K562 (cell line): ENCODE measurements around the gene IGF1R. TPM values are rescaled to one million over a fixed set of nuclear protein-coding genes. Genes with fewer than 3 reads are reported as not detected.

Experiments
- BHLHE40 ChIP-seq: IDR thresholded peaks from 2 replicates; pipeline ENCODE4 v1.6.1; 2011; ENCODE audit warnings: low read length, improper control_type of control experiment
- EP400 ChIP-seq: fragments of 450-650 bp; IDR thresholded peaks from 2 replicates; pipeline ENCODE4 v1.6.1; 2017; ENCODE audit warnings: antibody characterized with exemption, mild to moderate bottlenecking, moderate library complexity
- GABPA ChIP-seq: fragments of 200-800 bp; sonication (Bioruptor generic); conservative IDR thresholded peaks from 2 replicates; pipeline ENCODE4 v1.6.1; 2016; ENCODE audit warnings: low read depth, missing genetic modification characterization, missing compliant biosample characterization
- L3MBTL2 ChIP-seq: fragments of 450-650 bp; IDR thresholded peaks from 2 replicates; pipeline ENCODE4 v1.6.1; 2016; ENCODE audit warnings: mild to moderate bottlenecking, moderate library complexity
- RBM15 ChIP-seq: fragments of 200-400 bp; formaldehyde crosslinking; IDR thresholded peaks from 2 replicates; pipeline ENCODE4 v1.6.1; 2018; ENCODE audit warnings: mild to moderate bottlenecking, low read length, moderate library complexity; ENCODE audit not compliant: insufficient read depth
- TEAD1 ChIP-seq, 2 experiments: fragments of 450-650 bp in 1 of 2; sonication (generic) in 1 of 2; formaldehyde crosslinking; IDR thresholded peaks; 2 replicates each; pipeline versions ENCODE4 v1.4.0 to v1.8.0; 2020 to 2022; ENCODE audit warnings: mild to moderate bottlenecking in 2 of 2, missing genetic modification reagents in 1 of 2
- TOE1 ChIP-seq, 2 experiments: fragments of 450-650 bp in 1 of 2; sonication (generic) in 1 of 2; formaldehyde crosslinking in 1 of 2; IDR thresholded peaks; 2 replicates each; pipeline versions ENCODE4 v1.7.1 to v1.8.0; 2016 to 2022; ENCODE audit warnings: borderline replicate concordance in 2 of 2, mild to moderate bottlenecking in 2 of 2, antibody characterized with exemption in 1 of 2, inconsistent platforms in 1 of 2, low read depth in 1 of 2, missing genetic modification reagents in 1 of 2, moderate library complexity in 1 of 2
- ZBTB40 ChIP-seq, 2 experiments: fragments of 450-650 bp in 1 of 2; sonication (generic) in 1 of 2; formaldehyde crosslinking in 1 of 2; IDR thresholded peaks; 2 replicates each; pipeline versions ENCODE4 v1.7.1 to v1.9.0; 2016 to 2022; ENCODE audit warnings: inconsistent platforms in 1 of 2, mild to moderate bottlenecking in 1 of 2, missing genetic modification reagents in 1 of 2
- ZNF124 ChIP-seq: sonication (generic); formaldehyde crosslinking; IDR thresholded peaks from 2 replicates; pipeline ENCODE4 v1.8.1; 2022; ENCODE audit warnings: missing genetic modification reagents
- ZNF134 ChIP-seq: fragments of 250-450 bp; sonication (Bioruptor Pico); conservative IDR thresholded peaks from 2 replicates; pipeline ENCODE4 v1.4.0; 2020
- ZNF354B ChIP-seq: fragments of 250-450 bp; sonication (Bioruptor Pico); IDR thresholded peaks from 2 replicates; pipeline ENCODE4 v1.4.0; 2020
- ZNF384 ChIP-seq: IDR thresholded peaks from 2 replicates; pipeline ENCODE4 v1.6.1; 2012; ENCODE audit warnings: low read depth, low read length, improper control_type of control experiment
- ZNF586 ChIP-seq: fragments of 450-650 bp; formaldehyde crosslinking; conservative IDR thresholded peaks from 2 replicates; pipeline ENCODE4 v1.4.0; 2020; ENCODE audit warnings: mild to moderate bottlenecking, moderate library complexity
- polyA plus RNA-seq, 8 experiments: library from polyadenylated mRNA; depleted of rRNA in 4 of 8; stranded (reverse) in 5 of 8; unstranded in 3 of 8; fragments of >200 nt; fragmentation: Nextera tagmentation in 2 of 8; fragmentation: Illumina TruSeq in 1 of 8; extraction: Ambion mirVana in 2 of 8; extraction: Trizol in 1 of 8; gene quantifications; 2 replicates each; pipeline versions ENCODE4 v1.2.1 to v1.2.3, GENCODE V29; 2011 to 2014; ENCODE audit warnings: inconsistent platforms in 1 of 8, missing spikeins in 1 of 8
- total RNA-seq, 7 experiments: library from RNA; depleted of rRNA in 6 of 7; stranded (reverse); fragments of >200 nt in 6 of 7; fragmentation: Illumina TruSeq in 2 of 7; extraction: Trizol in 2 of 7; gene quantifications; 2 replicates each; pipeline versions ENCODE4 v1.2.1 to v1.2.3, GENCODE V29; 2011 to 2021; ENCODE audit warnings: low replicate concordance in 1 of 7

Gene IGF1R
- total and polyA plus RNA-seq, 9 of the 15 experiments (the other 6 are each of a cell fraction or from before 2014, with no cell fraction given), result 0.35 to 8.0 (median 1.6) TPM

GRCh38 chr15:98865397-98866339, 217.3 kb downstream of the IGF1R start (continued):
- TF ChIP-seq ZNF124 (CRISPR knock-in tag) (peak; percentile 60; the same call in 1 of the 2 replicates), EP400 (peak; percentile 41; the same call in 1 of the 2 replicates), ZNF384 (no peak), BHLHE40 (peak; percentile 74), TEAD1 (CRISPR knock-in tag; IDR thresholded peaks at IDR 0.05) (peak in 1 of 2 experiments; percentile 56; a peak in 1 of 4 replicates), L3MBTL2 (peak; percentile 98), ZNF134 (CRISPR knock-in tag) (no peak), ZNF354B (CRISPR knock-in tag) (no peak), RBM15 (no peak), ZBTB40 (IDR thresholded peaks at IDR 0.05) (peak; percentile 55; the same call in 1 of the 2 replicates), ZBTB40 (CRISPR knock-in tag; IDR thresholded peaks at IDR 0.05) (no peak), TOE1 (IDR thresholded peaks at IDR 0.05; ENCODE audit: borderline replicate concordance) (peak; percentile 71; the same call in 1 of the 2 replicates), TOE1 (CRISPR knock-in tag; IDR thresholded peaks at IDR 0.05; ENCODE audit: borderline replicate concordance, low read depth) (no peak), GABPA (peak; percentile 61), ZNF586 (CRISPR knock-in tag) (no peak)
